Stimulated activated naive CD4-positive, alpha-beta T cell treated with Interleukin-2 at 50 U/mL for 16 hours (primary cell): ENCODE data around the gene BATF.

Experiments
- DNase-seq: peaks from one replicate; lab custom pipeline; 2025; lab: John Stamatoyannopoulos, UW

BATF gene

DNA sequence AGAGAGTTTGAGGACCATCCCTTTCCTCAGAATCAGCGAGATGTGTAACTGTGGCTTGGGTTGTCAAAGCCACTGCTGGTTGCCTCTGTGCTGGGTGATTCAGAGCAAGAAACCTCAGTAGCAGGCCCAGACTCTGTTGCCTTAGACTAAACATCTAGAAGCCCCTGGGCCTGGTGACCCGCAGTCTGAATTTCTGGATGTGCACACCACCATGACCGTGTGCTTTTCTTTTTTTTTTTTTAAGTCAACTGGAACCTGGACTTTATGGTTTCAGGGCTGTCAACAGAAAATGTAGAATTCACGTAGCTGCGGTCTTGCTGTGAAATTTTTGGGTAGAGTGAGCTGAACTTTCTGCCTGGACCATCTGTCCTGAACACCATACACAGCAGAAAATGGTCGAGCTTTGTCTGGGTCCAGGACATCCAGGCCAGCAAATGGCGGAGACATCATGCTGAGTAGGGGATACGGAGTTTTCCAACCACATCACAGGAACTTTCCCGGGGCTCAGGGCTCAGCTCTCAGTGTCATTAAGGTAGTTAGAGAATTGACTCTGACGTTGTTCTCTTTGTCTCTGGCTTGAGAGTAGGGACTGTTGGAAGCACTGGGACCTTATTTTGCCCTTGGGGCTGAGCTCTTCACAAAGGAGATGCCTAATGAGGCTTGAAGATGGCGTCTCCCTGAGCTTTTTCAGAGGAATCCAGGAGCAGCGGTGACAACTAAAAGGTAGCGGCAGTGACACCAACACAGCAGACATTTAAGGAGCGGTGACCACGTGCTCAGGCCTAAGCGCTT lies 23.0 kb upstream of the BATF start:
- no peak for DNase-seq

DNA sequence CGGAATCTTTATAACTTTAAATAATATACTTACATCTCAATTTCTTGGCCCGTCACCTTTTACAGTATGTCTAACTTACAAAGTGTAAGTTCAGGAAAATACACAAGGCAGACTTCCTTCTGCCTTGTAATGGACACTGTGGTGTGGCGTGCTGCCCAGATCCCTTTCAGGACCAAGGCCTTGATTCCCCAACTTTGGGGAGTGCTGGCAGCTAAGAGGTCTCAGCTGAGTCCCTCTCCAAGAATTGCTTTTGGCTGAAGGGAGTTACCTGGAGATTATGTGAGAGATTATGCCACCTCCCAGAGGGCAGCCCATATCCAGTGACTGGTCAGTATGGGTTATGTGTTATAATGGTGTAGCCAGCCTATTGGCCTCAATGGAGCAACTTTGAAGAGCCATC lies 21.2 kb upstream of the BATF start:
- no peak for DNase-seq

DNA sequence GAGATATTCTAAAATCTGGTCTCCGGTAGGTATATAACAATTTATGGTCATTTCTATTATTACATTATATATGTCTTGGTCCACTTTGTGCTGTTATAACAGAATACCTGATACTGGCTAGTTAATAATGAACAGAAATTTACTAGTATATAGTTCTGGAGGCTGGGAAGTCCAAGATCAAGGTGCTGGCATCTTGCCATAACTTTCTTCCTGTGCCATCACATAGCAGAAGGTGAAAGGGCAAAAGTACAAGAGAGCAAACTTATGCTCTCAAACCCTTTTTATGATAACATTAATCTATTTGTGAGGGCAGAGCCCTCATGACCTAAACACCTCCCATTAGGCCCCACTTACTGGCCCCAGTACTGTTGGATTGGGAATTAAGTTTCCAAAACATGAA lies 17.9 kb upstream of the BATF start:
- no peak for DNase-seq

DNA sequence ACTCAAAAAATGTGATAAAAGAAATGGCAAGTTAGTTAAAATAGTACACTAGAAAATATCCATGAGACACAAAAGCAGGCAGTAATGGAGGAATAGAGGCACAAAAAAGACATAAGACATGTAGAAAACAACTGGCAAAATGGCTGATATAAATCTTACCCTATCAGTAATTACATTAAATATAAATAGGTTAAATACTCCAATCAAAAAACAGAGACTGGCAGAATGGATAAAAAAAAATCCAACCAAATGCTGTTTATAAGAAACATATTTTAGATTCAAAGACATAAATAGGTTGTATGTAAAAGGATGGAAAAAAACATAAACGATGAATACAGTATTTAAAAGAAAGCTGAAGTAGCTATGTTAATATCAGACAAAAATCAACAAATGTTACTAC lies 15.3 kb upstream of the BATF start:
- DNase-seq: no peak

DNA sequence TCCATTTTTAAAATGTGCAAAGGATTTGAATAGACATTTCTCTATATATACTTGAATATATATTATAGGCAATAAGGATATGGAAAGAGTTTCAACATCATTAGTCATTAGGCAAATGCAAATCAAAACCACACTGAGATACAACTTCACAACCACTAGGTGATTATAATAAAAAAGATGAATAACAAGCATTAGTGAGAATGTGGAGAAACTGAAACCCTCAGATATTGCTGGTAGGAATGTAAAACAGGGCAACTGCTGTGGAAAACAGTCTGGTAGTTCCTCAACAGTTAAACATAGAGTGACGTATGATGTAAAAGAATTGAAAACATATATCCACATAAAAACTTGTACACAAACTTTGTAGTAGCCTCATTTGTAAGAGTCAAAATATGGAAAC lies 11.7 kb upstream of the BATF start:
- no peak for DNase-seq

DNA sequence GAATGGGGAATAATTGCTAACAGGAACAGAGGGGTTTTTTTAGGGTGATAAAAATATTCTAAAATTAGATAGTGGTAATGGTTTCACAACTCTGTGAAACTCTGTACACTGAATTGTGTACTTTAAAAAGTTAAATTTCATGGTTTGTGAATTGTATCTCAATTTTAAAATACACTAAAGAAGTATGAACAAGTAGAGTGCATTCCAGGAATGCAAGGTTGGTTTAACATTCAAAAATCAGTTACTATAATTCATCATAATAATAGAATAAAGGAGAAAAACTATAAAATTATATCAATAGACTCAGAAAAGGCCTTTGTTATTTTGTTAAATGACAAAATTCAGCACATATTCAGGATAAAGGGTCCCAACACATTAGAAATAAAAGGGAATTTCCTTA lies 11.1 kb upstream of the BATF start:
- DNase-seq: no peak

DNA sequence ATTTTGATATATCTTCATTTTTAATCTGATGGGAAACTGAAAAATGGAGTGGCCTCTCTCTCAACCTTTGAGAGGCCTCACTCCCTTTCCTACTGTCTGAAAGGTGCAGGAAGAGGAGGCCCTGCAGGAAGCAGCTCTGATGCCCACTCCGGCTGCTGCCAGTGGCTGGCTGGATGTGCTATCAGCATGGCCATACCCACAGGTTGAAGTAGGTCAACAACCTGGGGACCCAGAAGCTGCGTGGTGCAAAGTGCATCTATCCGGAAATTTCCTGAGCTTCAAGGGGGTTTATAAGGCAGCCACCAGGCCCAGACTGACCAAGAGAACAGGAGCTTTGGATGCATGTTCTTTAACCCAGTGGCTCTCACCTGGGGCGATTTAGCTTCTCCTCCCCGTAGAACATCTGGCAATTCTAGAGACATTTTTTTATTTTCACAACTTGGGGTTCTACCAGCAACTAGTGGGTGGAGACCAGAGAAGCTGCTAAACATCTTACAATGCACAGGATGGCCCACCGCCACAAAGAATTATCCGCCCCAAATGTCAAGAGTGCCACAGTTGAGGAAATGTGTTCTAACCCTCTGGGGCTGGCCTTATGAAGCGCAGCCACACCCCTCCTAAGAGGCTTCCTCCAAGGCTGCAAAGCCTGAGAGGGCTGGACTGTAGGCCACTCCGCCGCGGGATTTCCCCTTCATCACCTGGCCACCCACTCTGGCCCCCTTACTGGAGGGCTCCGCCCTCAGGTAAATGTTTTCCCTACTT lies 8.2 kb upstream of the BATF start:
- DNase-seq: no peak

DNA sequence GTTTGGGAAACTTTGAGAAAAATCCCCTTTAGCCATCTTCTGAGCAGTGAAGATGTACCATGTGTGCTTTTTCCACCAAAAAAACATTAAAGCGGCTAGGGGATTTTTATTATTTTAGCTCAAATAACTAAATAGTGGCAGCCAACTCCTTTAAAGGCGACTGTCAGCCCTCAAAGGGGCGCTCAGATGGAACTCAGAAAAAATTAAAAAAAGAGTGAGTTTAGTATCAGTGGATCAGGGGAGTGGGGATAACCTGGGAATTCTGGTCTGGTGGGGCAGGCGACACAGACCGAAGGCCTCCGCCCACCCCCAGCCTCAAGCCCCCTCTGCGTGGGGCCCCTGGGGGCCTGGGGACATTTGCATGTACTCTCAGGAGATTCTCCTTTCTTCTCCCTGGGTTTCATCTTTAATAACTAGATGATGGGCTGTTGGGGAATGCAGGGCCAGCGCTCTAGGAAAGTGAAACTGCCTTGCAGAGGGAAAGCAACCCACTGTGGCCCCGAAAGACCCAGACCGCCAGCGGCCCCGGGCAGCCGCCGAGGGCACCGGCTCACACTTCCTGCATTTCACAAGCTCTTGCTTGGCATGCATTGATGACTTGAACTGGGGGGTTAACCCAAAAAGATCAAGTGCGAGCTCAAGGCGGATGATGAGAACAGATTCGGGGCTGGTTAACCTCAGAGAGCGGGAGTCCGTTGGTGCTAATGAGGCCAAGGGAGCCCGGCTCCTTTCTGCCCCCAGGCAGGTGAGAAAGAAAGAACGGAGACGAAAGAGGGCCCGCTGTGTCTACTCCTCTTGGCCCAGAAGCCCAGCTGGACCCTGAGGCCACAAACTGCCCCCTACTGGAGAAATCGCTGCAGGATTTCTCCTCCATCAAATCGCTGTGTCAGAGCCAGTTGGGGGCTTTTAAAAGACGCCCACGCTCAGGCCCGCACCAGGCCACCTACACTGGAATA lies 7.3 kb upstream of the BATF start:
- DNase-seq: peak; percentile 50

DNA sequence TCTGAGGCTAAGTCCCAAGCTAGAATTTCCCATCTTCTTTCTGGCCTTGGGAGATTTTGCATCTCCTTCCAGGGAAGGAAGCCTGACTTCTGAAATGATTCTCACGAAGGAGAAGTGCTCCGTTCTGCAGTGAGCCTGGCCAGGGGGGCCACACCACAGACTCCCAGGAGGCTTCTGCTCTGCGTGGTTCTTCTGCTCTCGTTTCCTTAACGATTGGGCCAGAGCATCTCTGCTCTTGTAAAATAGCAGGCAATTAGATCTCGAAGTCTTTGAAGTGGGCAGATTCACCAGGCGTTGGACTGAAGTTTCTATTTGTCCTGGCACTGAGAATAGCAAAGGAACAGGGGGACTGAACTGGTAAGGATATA lies 6.7 kb upstream of the BATF start:
- DNase-seq: no peak

DNA sequence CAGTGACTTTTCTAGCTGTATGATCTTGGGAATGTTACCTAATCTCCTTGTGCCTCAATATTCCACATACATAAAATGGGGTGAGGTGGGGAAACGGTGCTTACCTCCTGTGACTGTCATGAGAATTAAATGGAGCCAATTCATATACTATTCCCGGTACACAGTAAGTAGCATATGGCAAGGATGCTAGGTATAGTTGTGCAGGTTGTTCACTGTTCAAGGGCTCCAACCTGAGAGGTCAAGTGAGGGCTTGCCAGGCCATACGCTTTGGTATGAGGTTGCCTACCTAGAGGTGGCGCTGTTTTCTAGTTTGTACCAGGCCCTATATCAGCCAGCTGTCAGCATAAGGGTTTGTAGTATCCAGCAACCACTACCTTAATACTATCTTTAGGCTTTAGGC lies 3.6 kb upstream of the BATF start:
- DNase-seq: no peak

DNA sequence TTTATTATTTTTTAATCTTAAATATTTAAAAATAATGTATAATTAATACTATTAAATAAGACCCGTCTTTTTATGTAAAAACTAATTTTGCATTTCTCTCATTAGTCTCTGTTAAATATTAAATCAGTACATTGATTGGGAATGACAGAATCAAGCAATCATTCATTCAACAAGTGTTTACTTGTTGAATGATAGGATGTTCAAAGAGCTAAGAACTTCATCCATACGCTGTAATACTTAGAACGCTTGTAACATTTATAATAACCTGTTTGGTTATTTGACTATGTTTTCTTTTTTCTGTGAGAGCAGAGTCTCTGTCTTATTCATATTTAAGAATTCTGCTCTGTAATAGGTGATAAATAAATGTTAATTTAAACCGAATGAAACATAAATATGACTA lies 2.9 kb upstream of the BATF start:
- no peak for DNase-seq

DNA sequence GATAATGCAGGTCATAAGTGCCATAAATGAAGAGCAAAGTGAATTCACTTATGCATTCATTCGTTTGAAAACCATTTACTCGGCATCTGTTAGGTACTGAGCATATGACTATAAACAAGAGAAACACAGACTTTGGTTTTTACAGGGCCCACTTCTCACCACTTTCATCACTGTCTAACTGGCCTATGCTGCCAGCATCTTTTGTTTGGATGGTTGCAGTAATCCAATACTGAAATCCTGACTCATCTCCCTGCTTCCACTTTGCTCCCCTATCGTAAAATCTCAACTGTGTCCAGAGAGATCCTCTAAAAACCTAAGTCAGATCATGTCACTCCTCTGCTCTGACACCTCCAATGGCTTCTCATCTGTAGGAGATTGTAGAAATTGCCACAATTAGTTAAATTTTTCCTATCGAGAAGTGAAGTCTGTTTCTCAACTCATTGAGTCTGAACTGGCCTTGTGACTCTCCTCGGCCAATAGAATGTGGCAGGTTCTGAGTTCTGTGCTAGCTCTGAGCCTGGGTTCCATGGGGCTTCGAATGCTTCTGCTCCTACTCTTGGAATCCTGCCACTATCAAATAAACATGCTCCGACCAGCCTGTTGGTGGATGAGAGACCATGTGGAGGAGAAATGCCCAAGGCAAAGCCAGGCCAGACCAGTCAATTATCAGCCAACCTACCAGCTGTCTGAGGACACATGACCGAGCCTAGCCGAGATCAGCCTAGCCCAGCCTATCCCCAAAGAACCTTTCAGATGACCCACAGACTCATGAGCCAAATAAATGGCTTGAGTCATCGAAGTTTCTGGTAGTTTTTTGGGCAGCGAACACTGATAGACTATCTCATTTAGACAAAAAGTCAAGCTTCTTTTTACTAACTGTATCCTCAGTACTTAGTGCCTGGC lies 2.2 kb upstream of the BATF start:
- no peak for DNase-seq

DNA sequence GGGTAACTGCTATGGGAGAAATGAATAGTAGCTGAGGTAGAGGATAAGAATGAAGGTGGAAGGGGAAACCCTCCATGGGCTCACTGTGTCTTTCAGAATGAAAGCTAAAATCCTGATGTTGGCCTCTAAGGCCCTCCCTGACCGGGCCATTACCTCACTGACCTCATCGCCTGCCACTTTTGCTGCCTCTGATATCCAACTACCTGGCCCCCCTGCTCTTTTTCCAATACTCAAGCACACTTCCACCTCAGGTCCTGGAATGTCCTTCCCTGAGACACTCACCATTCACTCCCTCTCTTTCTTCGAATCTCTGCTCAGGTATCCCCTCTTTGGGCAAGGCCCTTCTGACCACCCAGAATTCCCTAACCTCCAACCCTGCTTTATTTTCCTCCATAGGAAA lies 1.4 kb upstream of the BATF start:
- DNase-seq: no peak

DNA sequence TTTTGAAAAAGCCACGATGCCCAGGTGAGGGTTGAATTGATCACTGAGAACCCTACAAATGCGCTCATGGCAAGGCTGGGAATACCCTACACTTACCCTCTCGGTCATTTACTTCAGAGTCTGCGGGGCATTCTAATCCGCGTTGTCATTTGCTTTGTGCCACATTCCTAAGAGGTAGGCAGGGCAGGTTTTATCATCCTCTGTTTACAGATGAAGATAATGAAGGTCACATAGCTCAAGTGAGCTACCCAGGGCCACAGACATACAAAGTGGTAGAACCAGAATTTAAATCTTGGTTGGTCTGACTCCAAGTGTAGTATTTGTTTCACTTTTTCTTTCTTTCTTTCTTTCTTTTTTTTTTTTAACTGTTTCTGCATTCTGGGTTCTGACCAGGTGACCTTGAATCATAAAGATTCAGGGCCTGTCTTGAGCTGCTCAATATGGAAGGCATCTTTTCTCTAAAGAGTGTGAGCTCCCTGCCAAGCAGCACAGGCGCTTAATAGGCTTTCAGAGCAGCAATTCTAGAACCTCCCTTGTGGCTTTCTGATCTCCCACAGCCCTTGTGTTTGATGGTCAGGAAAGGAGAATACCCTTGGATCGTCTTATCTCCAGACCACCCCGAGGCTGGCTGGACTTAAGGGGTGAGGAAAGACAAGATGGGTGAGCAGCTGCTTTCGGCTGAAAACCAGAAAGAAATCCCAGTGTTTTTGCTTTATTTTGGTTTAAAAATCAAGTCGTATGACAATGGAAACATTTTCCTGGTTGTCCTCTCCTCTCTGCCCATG lies 662 bp upstream of the BATF start:
- no peak for DNase-seq

DNA sequence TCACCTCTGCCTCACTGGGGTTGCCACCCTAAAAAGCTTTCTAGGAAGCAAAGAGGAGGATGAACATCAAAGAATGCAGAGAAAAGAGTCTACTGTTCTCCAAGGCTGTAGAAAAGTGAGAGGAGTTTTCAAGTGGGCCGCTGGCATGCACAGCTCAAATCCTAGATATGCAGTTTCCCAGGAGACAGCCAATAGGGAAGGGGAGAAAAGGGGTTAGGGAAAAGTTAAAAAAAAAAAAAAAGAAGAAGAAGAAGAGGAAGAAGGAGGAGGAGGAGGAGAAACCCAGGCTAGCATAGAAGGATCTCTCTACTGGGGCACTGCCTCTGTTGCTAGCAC lies 682 bp downstream of the BATF start:
- DNase-seq: no peak

DNA sequence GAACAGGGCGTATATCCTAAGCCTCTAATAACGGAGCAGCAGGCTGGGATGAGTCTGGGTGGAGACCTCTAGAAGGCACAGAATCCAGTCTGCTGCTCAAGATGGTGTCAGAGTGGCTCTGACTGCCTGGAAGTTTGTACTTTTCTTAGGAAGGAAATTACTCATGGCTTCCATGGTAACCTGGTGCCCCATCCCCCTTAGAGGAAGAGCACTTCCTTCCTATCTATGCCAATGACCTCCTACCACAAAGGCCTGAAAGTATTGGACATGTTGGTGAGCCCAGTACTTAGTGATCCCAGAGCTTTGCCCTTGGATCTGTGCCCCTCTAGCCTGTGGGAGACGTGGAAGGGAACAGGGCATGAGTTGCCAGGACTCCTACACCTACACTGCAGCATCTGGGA lies 1.5 kb downstream of the BATF start:
- DNase-seq: no peak

DNA sequence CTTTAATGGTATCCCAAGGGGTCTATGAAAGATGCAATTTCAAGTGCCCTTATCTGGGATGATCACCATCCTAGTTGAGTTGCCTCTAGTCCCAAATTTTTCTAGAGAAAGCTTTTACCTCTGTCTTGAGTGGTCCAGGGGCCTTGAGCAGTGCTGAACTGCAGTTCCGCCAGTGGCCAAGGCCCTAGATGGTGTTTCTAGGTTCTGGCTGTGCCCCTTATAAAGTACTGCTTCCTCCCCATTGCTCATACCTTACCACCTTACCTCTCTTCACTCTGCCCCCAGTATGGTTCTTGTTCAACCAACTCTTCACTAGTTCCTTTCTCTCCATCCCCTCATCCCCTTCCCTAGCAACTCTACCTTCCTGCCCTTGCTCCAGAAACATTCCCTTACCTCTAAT lies 3.7 kb downstream of the BATF start:
- DNase-seq: no peak

DNA sequence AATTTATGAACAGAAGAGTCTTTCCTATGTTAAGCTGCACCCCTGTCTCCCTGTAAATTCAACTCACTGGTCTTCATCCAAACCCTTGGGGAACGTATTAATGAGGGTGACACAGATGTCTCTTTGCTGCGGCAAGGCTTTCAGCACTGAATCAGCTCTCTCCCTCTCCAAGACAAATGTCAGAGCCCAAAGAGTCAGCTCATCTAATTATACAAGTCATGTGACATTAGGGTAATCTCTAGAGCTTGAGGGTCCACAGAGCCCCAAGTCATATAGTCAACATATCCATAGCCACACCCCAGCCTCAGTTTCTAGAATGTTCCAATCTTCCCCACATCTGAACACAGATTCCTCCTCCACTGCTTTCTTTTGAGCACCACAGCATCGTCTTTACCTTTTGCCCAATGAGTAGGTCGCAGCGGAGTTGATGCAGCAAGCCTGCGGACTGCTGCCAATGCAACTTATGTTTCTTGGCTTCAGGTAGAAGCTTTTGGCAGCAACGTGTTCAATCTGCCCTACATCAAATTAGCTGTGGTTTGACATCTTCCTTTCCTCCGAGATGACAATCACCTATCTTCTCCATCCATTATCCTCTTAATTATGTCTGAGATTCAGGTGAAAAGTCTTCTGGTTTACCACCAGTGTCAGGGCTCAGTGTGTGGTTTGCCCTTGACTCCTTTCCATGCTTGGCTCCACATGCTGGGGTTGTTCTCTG lies 5.3 kb downstream of the BATF start:
- no peak for DNase-seq

DNA sequence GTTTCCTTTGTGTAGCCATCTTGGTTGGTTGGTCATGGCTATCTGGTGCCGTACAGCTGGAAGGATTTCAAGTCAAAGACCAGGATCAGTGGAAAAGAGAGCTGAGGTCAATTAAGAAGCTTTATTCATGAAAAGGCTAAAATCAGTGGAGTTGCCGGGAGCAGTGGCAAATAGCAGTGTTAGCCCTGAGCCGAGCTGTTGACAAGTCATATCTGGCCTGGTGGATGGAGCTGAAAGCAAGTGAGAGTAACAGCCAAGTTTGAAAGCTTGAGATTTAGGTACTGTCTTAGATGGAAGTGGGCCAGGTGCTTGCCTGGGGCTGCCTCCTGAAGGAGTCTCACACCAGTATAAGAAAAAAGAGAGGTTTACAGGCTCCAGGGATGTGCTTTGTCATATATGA lies 9.0 kb downstream of the BATF start:
- no peak for DNase-seq

DNA sequence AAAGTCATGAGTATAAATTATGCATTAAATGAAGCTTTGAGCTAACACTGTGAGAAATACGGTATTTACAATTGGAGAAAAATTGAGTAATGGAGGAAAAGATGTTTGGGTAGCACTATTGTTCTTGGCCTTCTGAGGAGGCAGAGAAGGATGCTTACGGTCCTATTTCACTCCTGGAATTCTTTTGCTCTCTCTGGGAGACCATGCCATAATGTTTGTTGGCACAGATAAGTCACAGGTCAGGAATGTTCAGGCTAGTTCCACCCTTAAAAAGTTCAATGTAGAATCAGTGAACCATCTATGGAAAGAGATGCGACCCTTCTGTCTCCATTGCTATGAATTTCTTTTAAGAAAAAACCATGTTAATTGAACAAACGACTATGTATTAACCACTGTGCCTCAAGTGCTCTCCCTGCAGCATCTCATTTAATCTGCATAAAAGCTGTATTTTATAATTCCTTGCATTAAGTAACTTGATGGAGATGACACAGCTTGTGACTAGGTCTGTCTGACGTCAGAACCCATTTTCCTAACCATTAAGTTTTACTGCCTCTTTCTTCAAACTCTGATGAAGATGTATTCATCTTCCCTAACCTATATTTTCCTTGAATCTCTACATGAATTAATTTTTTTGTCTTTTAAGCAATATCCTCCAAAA lies 9.5 kb downstream of the BATF start:
- no peak for DNase-seq
